NCI-H2227 (cell line): ENCODE results near the gene LOXL4.

ENCODE experiments used
- DNase-seq: peaks from one replicate; lab custom pipeline; 2025; ENCODE audit not compliant: unreplicated experiment; lab: John Stamatoyannopoulos, UW

The LOXL4 gene

GRCh38 chr10:98201760-98202159, 66.2 kb downstream of the LOXL4 start:
- no peak for DNase-seq
